NCI-H128 (cell line): Measurements from ENCODE around the gene SHROOM1.

ENCODE experiments used
- DNase-seq: peaks from one replicate; lab custom pipeline; 2025; ENCODE audit not compliant: unreplicated experiment; lab: John Stamatoyannopoulos, UW

The SHROOM1 gene

GRCh38 chr5:132778856-132779255 lies 51.6 kb downstream of the SHROOM1 start:
- no peak for DNase-seq

DNA sequence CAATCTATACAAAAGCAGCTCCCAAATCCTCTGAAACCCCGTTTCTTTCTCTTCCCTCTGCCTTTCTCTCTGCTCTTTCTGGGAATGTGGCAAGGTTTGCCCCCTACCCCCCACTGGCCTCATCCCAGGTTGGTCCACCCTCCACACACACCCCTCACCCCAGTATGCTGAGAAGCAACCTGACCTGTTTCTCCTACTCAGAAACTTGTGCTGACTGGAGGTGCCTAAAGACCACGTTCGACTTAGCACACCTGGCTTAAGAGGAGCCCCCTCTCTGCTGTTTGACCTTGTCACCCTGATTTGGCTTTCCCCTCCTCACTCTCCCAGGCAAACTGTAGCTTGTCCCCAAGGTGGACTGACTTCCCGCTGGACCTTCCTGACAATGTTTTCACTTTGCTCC lies 52.3 kb downstream of the SHROOM1 start:
- DNase-seq: no peak

DNA sequence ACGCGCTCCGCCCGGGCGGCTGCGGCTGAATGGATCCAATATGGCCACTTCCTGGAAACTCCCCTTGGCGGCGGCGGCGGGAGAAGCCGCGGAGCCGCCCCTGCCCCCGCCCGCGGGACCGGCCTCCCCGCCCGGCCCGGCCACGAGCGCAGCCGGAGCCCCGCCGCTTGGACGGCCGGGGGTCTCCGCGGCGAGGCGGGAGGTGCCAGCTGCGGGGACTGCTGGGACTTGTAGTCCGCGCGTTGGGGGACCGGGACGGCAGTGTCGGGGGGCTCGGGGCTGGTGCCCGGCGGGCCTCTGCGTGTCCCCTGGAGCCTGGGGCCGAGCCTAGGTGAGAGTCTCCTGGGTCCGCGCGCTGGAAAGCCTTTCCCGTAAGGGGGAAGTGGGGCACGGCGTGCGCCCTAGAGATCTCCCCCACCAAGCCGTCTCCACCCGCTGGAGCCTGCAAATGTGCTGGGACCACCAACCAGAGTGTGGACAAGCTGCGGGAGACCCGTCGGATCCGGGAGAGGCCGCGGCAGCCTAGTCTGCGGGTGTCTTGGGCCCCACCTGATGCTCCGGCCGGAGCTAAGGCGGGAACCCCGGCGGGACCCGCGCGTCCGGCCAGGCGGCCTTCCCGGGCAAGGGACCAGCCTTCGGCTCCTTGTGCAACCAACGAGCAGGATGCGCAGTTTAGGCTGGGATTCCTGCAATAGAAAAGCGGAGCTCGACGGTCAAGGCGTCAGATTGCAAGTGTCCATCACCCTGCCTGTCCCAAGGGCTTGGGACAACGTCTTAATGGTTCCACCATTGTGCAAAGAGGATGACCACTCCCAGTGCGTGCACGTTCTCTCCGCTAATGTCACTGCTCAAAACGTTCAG lies 53.0 kb downstream of the SHROOM1 start, which contains the start of gene SEPTIN8:
SEPTIN8 (minus strand) TSS at position 31 of the 861 bp plus-strand sequence. CDS start 102 bp downstream, outside the sequence.
- DNase-seq: no peak

DNA sequence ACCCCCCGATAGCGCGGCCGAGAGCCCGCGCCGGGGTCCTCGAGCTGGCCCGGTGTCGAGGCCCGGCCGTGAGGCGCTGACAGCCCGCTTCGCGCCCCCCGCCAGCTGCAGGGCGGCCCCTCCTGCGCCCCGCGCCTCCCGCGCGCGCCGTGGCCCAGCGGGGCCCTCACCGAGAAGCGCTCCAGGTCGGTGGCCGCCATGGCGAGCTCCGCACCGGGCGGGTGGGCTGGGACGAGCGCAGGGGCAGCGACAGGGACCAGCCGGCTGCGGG lies 53.6 kb downstream of the SHROOM1 start:
- no peak for DNase-seq

DNA sequence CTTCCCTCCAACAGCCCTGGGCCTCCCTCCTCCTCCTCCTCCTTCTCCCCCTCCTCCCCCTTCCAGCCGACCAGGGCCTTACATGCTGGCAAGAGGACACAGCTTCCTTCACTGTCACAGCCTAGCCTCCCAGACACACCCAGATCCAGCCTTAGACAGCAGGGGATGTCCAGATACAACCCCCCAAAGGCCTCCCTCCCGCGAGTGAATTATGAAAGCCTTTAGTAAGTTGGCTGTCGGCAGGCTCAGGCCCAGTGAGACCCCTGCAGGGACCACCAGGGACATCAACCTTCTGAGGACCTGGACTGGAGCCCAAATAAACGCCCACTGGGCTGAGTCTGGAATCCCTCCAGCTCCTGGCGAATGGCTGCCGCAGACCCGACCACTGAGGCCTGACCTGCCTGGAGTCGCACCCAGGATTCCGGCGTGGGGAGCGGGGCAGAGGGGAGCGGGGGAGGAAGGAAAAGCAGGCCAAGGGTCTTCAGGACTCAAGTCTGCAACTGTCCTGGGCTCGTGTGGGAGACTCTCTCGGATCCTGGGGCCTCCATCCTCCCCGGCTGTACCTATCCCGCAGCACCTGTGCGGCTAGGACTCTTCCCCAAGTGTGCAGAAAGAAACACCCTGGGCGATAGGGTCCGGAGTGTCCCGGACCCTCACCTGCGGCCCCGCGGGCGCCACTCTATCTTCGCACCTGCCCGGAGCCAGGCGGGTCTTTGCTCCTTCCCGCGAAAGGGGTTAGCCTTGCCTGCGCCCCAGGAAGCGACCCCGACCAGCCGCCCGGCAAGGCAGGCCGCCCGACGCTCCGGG lies 54.1 kb downstream of the SHROOM1 start:
- no peak for DNase-seq

DNA sequence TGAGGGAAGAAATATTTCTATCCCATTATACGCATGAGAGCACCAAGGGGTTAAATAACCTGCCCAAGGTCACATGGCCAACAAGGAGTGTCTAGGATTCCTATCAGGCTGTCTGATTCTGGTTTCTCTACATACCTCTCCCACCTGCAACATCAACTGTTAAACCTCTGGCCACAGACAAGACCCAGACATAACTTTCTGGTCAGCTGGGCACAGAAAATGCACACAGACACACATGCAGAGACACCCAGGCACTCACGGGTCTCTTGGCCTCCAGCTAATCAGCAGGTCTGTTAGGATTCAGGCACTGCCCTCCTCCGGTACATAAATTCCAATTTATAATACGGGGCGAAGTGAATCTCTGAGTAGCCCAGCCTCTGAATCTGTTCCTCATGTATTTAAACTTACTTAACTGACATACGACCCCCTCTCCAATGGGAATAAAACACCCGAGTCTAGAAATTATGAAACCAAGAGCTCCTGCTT lies 54.9 kb downstream of the SHROOM1 start:
- no peak for DNase-seq

GRCh38 chr5:132774896-132775295 lies 55.6 kb downstream of the SHROOM1 start:
- DNase-seq: no peak

DNA sequence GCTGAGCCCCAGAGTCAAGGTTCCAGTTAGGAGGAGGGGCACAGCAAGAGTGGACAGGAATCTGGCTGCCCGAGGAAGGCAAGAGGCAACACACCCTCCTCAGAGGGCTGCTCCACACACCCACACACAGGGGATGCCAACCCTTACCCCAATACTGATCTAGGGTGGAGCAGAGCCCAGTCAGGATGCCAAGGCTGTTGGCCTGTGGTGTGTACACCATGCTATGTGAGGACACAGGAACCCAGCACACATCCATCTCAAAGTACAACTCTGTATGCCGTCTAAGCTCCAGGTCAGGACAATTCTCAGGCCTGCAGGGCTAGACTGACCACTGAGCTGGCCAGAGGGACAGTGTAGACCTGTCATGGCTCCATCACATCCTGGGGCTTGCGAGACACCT lies 56.0 kb downstream of the SHROOM1 start:
- DNase-seq: no peak

GRCh38 chr5:132773601-132774355 lies 56.7 kb downstream of the SHROOM1 start:
- DNase-seq: no peak

DNA sequence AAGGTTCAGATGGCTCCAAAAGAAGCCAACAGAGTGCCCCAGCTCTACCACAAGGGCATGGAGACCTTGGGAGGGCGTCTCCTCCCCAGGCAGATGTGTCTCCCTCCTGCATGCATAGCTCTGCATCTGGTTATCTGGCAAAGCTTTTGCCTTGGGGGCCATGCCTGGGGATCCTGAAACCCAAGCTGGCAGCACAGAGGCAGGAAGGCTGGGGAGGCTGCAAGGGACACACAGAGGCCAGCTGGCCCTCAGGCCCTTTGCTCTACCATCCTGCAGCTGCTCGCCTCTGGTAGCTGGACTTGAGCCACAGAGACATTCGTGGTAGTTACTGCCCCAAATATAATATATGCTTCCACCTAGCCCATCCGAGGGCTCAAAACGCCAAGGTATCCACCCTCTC lies 57.3 kb downstream of the SHROOM1 start:
- DNase-seq: no peak

DNA sequence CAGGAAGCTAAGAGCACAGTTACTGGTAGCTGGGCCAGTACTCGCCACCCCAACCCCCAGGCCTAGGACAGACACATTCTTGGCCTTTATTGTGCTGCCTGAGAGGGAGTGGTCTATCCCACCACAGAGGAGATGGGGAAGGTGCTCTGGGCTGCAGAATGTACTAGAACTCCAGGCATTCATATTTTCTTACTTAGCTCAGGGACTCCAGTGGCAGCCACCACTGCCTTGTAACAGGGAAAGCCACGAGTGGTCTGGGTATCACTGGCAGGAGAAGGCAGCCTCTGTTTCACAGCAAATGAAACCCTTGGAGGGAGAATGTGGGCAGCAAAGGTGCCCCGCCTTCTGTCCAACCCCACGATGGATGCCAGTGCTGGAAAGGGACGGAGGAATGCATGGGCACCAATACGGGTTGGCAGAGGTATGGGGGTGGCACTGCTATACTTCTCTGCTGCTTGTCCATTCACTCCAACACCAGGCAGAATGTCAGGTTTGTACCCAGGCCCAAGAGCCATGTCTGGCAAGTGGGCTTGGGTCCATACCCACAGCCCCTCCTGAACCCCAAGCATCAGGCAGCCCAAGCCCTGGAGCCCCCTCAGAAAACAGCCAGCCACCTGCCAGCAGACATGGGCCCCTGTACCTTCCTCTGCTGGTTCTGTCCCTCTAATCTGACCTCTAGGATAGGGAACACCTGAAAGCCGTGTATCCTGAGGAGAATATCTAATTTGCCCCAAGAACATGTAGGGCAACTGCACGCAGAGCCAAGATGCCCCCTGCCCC lies 58.0 kb downstream of the SHROOM1 start:
- DNase-seq: no peak
